ENCODE measurements around the gene NEK4. TPM values are rescaled to one million over a fixed set of nuclear protein-coding genes. Genes with fewer than 3 reads are reported as not detected.

Gene NEK4
- total and polyA plus RNA-seq, 5 donors from 2014 or later, result 6.3 to 13.9 (median 7.7) TPM

DNA sequence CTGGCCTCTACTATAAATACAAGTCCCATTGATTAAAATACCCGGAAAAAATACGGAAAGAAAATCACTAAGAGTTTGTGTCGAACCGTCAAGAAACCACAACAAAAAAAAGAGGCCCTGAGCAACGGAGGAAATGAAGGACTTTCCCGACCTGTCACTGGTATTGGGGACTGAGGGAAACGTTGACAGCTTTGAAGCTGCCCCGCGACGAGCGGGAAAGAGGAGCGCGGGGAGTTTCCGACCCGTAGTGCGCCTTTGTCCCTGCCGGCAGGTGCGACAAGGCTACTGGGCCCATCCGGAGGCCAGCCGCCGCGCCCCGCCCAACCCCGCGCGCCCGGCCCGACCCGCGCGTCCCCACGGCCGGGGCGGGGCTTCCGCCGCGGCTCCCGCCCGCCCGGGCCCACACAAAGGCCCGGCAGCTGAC lies 85.4 kb downstream of the NEK4 start:
- peaks cover 32% of the 10 kb centered on the region for H3K36me3 ChIP-seq (ENCODE audit: control insufficient read depth, insufficient read depth, low read length)
- no peaks in the 10 kb centered on the region for H3K9me3 Mint-ChIP-seq
- H3K27me3 Mint-ChIP-seq, result no peaks in the 10 kb centered on the region
- peak overlapping the region; percentile 88 to 98 (median 94) for H3K27ac Mint-ChIP-seq
- H3K27me3 ChIP-seq (ENCODE audit: control insufficient read depth, insufficient read depth, low read length), result no peaks in the 10 kb centered on the region
- no peaks in the 10 kb centered on the region for H3K9me3 ChIP-seq (ENCODE audit: control insufficient read depth in 2 of 2, low read length in 2 of 2)
- peak; percentile 66 to 81 (median 79) for DNase-seq
- peak overlapping the region; percentile 92 to 97 (median 93) for H3K4me3 Mint-ChIP-seq
- H3K4me3 ChIP-seq (ENCODE audit: low read depth, low read length), result peak overlapping the region; percentile 90
- H3K4me1 Mint-ChIP-seq, result peaks cover 23 to 73% (median 42%) of the 10 kb centered on the region in 4 donors
- H3K36me3 Mint-ChIP-seq, result peaks cover 24% of the 10 kb centered on the region
- H3K4me1 ChIP-seq (ENCODE audit: control insufficient read depth, insufficient read depth, low read length, poor library complexity, severe bottlenecking), result peaks cover 28% of the 10 kb centered on the region
- peak; percentile 67 to 70 for ATAC-seq (ENCODE audit: low read depth in 2 of 2)
- H3K27ac ChIP-seq (ENCODE audit: insufficient read depth, low read length, poor library complexity, severe bottlenecking), result peak overlapping the region; percentile 91

DNA sequence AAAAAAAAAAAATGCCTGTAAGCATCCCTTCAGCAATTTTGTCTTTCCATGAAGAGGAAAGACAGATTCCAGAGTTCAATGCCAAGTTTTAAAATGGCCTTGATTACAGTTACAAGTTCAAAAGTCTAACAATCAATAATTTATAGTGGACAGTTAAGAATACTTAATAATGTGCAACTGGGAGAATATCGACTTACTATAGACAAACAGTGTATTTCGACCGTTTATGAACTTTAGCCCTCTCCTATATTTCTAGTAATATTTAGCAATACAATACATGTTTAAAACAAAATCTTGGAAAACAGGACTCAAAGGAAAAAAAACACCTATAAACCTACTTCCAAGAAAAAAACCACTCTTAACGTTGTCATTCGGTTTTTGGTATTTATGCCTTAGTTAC lies 86.6 kb downstream of the NEK4 start:
- H3K9me3 Mint-ChIP-seq, result no peaks in the 10 kb centered on the region
- no peak for DNase-seq
- H3K4me1 Mint-ChIP-seq, result peaks cover 25 to 79% (median 50%) of the 10 kb centered on the region in 4 donors
- H3K36me3 ChIP-seq (ENCODE audit: control insufficient read depth, insufficient read depth, low read length), result peaks cover 27% of the 10 kb centered on the region
- no peaks in the 10 kb centered on the region for H3K27me3 ChIP-seq (ENCODE audit: control insufficient read depth, insufficient read depth, low read length)
- H3K4me3 ChIP-seq (ENCODE audit: low read depth, low read length), result peak overlapping the region; percentile 90
- peaks cover 28% of the 10 kb centered on the region for H3K4me1 ChIP-seq (ENCODE audit: control insufficient read depth, insufficient read depth, low read length, poor library complexity, severe bottlenecking)
- H3K9me3 ChIP-seq (ENCODE audit: control insufficient read depth in 2 of 2, low read length in 2 of 2), result no peaks in the 10 kb centered on the region
- H3K27ac ChIP-seq (ENCODE audit: insufficient read depth, low read length, poor library complexity, severe bottlenecking), result peak overlapping the region; percentile 91
- peak overlapping the region in 2 of 3 donors; percentile 41 to 94 for H3K27ac Mint-ChIP-seq
- H3K4me3 Mint-ChIP-seq, result peak overlapping the region; percentile 92 to 97 (median 93)
- peaks cover 28% of the 10 kb centered on the region for H3K36me3 Mint-ChIP-seq
- H3K27me3 Mint-ChIP-seq, result no peaks in the 10 kb centered on the region
- no peak for ATAC-seq (ENCODE audit: low read depth in 2 of 2)

DNA sequence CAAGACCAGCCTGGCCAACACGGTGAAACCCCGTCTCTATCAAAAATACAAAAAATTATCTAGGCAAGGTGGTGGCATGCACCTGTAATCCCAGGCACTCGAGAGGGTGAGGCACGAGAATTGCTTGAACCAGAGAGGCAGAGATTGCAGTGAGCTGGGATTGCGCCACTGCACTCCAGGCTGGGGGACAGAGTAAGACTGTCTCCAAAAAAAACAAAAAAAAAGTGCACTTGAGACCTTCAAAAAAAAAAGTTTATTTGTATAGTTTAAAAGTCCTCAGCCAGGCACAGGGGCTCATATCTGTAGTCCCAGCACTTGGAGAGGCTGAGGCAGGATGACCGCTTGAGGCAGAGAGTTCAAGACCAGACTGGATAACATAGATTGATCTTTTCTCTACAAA lies 87.1 kb downstream of the NEK4 start:
- ATAC-seq (ENCODE audit: low read depth in 2 of 2) (no peak), DNase-seq (no peak)
- H3K27ac ChIP-seq (ENCODE audit: insufficient read depth, low read length, poor library complexity, severe bottlenecking), result no peak overlapping the region
- H3K27me3 Mint-ChIP-seq, result no peaks in the 10 kb centered on the region
- H3K27me3 ChIP-seq (ENCODE audit: control insufficient read depth, insufficient read depth, low read length), result no peaks in the 10 kb centered on the region
- peaks cover 27 to 80% (median 51%) of the 10 kb centered on the region in 4 donors for H3K4me1 Mint-ChIP-seq
- H3K4me3 Mint-ChIP-seq, result peak overlapping the region; percentile 12 to 94 (median 60)
- peak overlapping the region; percentile 41 to 83 (median 75) for H3K27ac Mint-ChIP-seq
- peaks cover 28% of the 10 kb centered on the region for H3K4me1 ChIP-seq (ENCODE audit: control insufficient read depth, insufficient read depth, low read length, poor library complexity, severe bottlenecking)
- peaks cover 29% of the 10 kb centered on the region for H3K36me3 Mint-ChIP-seq
- H3K4me3 ChIP-seq (ENCODE audit: low read depth, low read length), result no peak overlapping the region
- H3K9me3 ChIP-seq (ENCODE audit: control insufficient read depth in 2 of 2, low read length in 2 of 2), result no peaks in the 10 kb centered on the region
- H3K9me3 Mint-ChIP-seq, result no peaks in the 10 kb centered on the region
- H3K36me3 ChIP-seq (ENCODE audit: control insufficient read depth, insufficient read depth, low read length), result peaks cover 27% of the 10 kb centered on the region

DNA sequence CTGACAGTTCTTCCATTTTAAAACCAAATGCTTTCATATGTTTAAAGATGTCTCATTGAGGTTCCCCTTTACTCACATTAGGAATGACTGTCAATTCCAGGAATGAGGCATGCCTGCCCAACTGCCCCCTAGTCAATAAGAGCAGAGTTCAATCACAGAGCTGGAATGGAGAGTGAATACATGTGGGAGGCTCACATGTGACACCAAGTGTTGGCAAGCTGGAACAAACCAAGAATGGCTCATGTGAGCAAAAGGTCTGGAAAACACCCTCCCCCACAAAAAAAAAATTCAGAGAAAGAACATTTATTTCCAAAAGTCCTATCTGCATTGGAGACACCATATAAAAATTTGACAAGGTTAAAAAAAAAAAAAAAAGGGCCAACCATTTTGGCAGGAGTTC lies 88.7 kb downstream of the NEK4 start:
- no peak overlapping the region for H3K27ac ChIP-seq (ENCODE audit: insufficient read depth, low read length, poor library complexity, severe bottlenecking)
- no peaks in the 10 kb centered on the region for H3K9me3 ChIP-seq (ENCODE audit: control insufficient read depth in 2 of 2, low read length in 2 of 2)
- H3K36me3 Mint-ChIP-seq, result peaks cover 31% of the 10 kb centered on the region
- H3K36me3 ChIP-seq (ENCODE audit: control insufficient read depth, insufficient read depth, low read length), result peaks cover 24% of the 10 kb centered on the region
- H3K4me1 Mint-ChIP-seq, result peaks cover 27 to 69% (median 48%) of the 10 kb centered on the region in 4 donors
- no peaks in the 10 kb centered on the region for H3K9me3 Mint-ChIP-seq
- no peak overlapping the region for H3K4me3 ChIP-seq (ENCODE audit: low read depth, low read length)
- DNase-seq, result no peak
- peaks cover 28% of the 10 kb centered on the region for H3K4me1 ChIP-seq (ENCODE audit: control insufficient read depth, insufficient read depth, low read length, poor library complexity, severe bottlenecking)
- peak overlapping the region in 2 of 4 donors; percentile 23 to 68 for H3K4me3 Mint-ChIP-seq
- H3K27ac Mint-ChIP-seq, result peak overlapping the region in 2 of 3 donors; percentile 26 to 81
- no peaks in the 10 kb centered on the region for H3K27me3 Mint-ChIP-seq
- no peaks in the 10 kb centered on the region for H3K27me3 ChIP-seq (ENCODE audit: control insufficient read depth, insufficient read depth, low read length)
- ATAC-seq (ENCODE audit: low read depth in 2 of 2), result no peak

DNA sequence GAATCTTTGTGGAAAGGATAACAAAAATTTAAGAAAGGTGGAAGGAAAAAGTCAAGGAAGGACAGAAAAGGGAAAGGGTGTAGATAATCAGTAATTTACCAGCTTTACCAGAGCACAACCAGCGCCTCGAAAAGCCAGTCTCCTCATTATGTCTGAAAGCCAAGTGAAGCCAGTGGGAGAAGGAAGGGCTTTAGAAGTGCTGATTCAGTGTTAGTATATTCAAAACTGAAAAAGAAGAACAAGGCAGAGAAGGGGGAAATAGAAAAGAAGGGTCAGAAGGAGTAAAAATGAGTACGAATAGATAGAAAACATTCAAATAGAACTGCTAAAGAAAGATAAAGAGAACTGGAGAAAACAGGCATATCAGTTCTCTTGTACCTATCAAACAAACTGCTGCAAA lies 89.1 kb downstream of the NEK4 start:
- Histone ChIP-seq H3K4me3 (ENCODE audit: low read depth, low read length) (no peak overlapping the region), H3K27me3 (ENCODE audit: control insufficient read depth, insufficient read depth, low read length) (no peaks in the 10 kb centered on the region), H3K4me1 (ENCODE audit: control insufficient read depth, insufficient read depth, low read length, poor library complexity, severe bottlenecking) (peaks cover 23% of the 10 kb centered on the region), H3K36me3 (ENCODE audit: control insufficient read depth, insufficient read depth, low read length) (peaks cover 28% of the 10 kb centered on the region), H3K27ac (ENCODE audit: insufficient read depth, low read length, poor library complexity, severe bottlenecking) (no peak overlapping the region), H3K9me3 (ENCODE audit: control insufficient read depth in 2 of 2, low read length in 2 of 2) (no peaks in the 10 kb centered on the region)
- H3K27ac Mint-ChIP-seq, result peak overlapping the region; percentile 26 to 81 (median 33)
- DNase-seq (no peak), ATAC-seq (ENCODE audit: low read depth in 2 of 2) (no peak)
- peak overlapping the region in 2 of 4 donors; percentile 68 to 69 for H3K4me3 Mint-ChIP-seq
- peaks cover 35% of the 10 kb centered on the region for H3K36me3 Mint-ChIP-seq
- H3K27me3 Mint-ChIP-seq, result no peaks in the 10 kb centered on the region
- H3K4me1 Mint-ChIP-seq, result peaks cover 27 to 65% (median 45%) of the 10 kb centered on the region in 4 donors
- no peaks in the 10 kb centered on the region for H3K9me3 Mint-ChIP-seq

DNA sequence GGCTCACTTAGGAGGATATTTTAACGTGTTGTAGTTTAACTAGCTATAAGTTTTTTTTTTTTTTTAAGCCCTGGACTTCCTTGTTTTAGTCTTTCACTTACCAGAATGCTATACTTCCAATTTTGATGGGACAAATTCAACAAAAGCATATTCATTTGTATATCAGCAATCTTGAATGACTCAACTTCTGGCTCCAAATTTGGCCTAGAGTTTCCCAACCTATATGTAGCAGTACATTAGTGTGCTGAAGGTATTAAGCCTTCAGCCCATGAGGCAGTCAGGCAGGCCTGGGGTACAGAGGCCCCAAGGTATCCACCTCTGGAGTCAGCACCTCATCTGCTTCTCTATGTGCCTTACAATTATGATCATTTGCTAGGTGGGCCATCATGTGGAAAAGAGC lies 90.9 kb downstream of the NEK4 start:
- Histone ChIP-seq H3K9me3 (ENCODE audit: control insufficient read depth in 2 of 2, low read length in 2 of 2) (no peaks in the 10 kb centered on the region), H3K27me3 (ENCODE audit: control insufficient read depth, insufficient read depth, low read length) (no peaks in the 10 kb centered on the region), H3K4me3 (ENCODE audit: low read depth, low read length) (no peak overlapping the region), H3K27ac (ENCODE audit: insufficient read depth, low read length, poor library complexity, severe bottlenecking) (no peak overlapping the region), H3K36me3 (ENCODE audit: control insufficient read depth, insufficient read depth, low read length) (peaks cover 39% of the 10 kb centered on the region), H3K4me1 (ENCODE audit: control insufficient read depth, insufficient read depth, low read length, poor library complexity, severe bottlenecking) (peaks cover 15% of the 10 kb centered on the region)
- Mint-ChIP-seq H3K4me1 (peaks cover 22 to 59% (median 46%) of the 10 kb centered on the region in 4 donors), H3K27me3 (no peaks in the 10 kb centered on the region), H3K36me3 (peaks cover 43% of the 10 kb centered on the region), H3K27ac (peak overlapping the region in 2 of 3 donors; percentile 32 to 71), H3K4me3 (no peak overlapping the region), H3K9me3 (no peaks in the 10 kb centered on the region)
- DNase-seq (no peak), ATAC-seq (ENCODE audit: low read depth in 2 of 2) (no peak)

DNA sequence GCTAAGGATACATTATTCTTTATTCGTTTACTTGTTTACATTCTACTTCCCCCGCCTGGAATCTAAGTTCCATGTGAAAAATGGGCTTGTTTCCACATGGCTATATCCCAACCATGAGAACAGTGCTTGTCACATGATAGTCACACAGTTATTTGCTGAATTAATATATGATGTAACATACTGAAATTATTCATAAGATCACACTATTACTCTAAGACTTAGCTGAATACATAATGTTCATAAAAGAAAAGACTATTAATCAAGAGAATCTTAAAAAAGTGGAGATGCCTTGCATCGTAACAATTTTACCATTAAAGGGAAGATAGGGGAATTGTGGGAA lies 91.6 kb downstream of the NEK4 start:
- Mint-ChIP-seq H3K27ac (peak overlapping the region in 2 of 3 donors; percentile 9 to 85), H3K27me3 (no peaks in the 10 kb centered on the region), H3K36me3 (peaks cover 45% of the 10 kb centered on the region), H3K4me1 (peaks cover 18 to 54% (median 42%) of the 10 kb centered on the region in 4 donors), H3K9me3 (no peaks in the 10 kb centered on the region), H3K4me3 (no peak overlapping the region)
- Histone ChIP-seq H3K27me3 (ENCODE audit: control insufficient read depth, insufficient read depth, low read length) (no peaks in the 10 kb centered on the region), H3K36me3 (ENCODE audit: control insufficient read depth, insufficient read depth, low read length) (peaks cover 41% of the 10 kb centered on the region), H3K4me1 (ENCODE audit: control insufficient read depth, insufficient read depth, low read length, poor library complexity, severe bottlenecking) (peaks cover 8% of the 10 kb centered on the region), H3K27ac (ENCODE audit: insufficient read depth, low read length, poor library complexity, severe bottlenecking) (no peak overlapping the region), H3K9me3 (ENCODE audit: control insufficient read depth in 2 of 2, low read length in 2 of 2) (no peaks in the 10 kb centered on the region), H3K4me3 (ENCODE audit: low read depth, low read length) (no peak overlapping the region)
- DNase-seq, result no peak
- ATAC-seq (ENCODE audit: low read depth in 2 of 2), result no peak

Measured in CD4-positive, CD25-positive, alpha-beta regulatory T cell (primary cell).